Stimulated activated memory B cell treated with anti-CD40 and anti-IgM and Interleukin-4, amounts not matched to agents 10 μg/mL and 1 μg/mL and 100 μg/mL, for 72 hours (primary cell): ENCODE results near the gene LAMB4.
"Not testable (repeated sequence)": the region's sequence is repeated elsewhere in the genome, so short reads cannot be mapped to it uniquely, and the experiment has no call there.

Experiments
- ATAC-seq: fragments of 150-1000 bp; cut with Tn5 transposase; 2 replicates; pipeline ENCODE4 v1.10.0; 2021
- H3K27ac Mint-ChIP-seq: one replicate; pipeline ENCODE4 v1.8.0; 2022; ENCODE audit warnings: mild to moderate bottlenecking, mixed read lengths
- H3K27me3 Mint-ChIP-seq: one replicate; pipeline ENCODE4 v1.8.0; 2022; ENCODE audit warnings: mixed read lengths
- H3K36me3 Mint-ChIP-seq: one replicate; pipeline ENCODE4 v1.8.0; 2022; ENCODE audit warnings: mixed read lengths
- H3K4me1 Mint-ChIP-seq: one replicate; pipeline ENCODE4 v1.8.0; 2022; ENCODE audit warnings: mixed read lengths
- H3K4me3 Mint-ChIP-seq: one replicate; pipeline ENCODE4 v1.8.0; 2022; ENCODE audit warnings: mild to moderate bottlenecking, moderate library complexity, mixed read lengths
- H3K9me3 Mint-ChIP-seq: one replicate; pipeline ENCODE4 v1.8.0; 2022; ENCODE audit warnings: mixed read lengths

Gene LAMB4

DNA sequence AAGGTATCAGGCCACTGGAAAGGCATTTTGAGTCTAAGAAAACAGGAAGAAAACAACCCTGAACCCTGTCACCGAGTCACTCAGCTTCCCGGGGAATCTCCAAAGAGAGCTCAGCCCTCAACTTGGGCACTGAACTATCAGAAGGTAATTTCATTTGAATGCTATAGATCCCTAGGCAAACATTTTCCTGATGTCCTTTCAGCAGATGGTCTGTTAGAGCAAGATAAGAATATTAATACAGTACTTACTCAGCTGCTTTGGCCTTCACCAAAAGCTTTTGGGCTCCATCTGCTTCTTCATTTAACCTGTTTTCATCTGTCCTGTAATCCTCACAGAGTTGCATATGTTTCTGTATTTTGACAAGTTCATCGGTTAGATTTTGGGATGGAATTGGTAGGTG, 93.0 kb downstream of the LAMB4 start:
- H3K9me3 Mint-ChIP-seq: no peaks in the 10 kb centered on the region

GRCh38 chr7:108034586-108034985, 95.6 kb downstream of the LAMB4 start:
- ATAC-seq: no peak
- Mint-ChIP-seq H3K36me3 (no peaks in the 10 kb centered on the region), H3K27ac (no peak overlapping the region), H3K9me3 (no peaks in the 10 kb centered on the region), H3K4me3 (no peak overlapping the region), H3K4me1 (peaks cover 8% of the 10 kb centered on the region), H3K27me3 (peaks cover 17% of the 10 kb centered on the region)

More for the DNA sequence above, 93.0 kb downstream of the LAMB4 start:
- peaks cover 20% of the 10 kb centered on the region for H3K27me3 Mint-ChIP-seq
- no peak for ATAC-seq
- H3K4me1 Mint-ChIP-seq: peaks cover 12% of the 10 kb centered on the region
- no peak overlapping the region for H3K27ac Mint-ChIP-seq
- H3K36me3 Mint-ChIP-seq: no peaks in the 10 kb centered on the region
- no peak overlapping the region for H3K4me3 Mint-ChIP-seq

DNA sequence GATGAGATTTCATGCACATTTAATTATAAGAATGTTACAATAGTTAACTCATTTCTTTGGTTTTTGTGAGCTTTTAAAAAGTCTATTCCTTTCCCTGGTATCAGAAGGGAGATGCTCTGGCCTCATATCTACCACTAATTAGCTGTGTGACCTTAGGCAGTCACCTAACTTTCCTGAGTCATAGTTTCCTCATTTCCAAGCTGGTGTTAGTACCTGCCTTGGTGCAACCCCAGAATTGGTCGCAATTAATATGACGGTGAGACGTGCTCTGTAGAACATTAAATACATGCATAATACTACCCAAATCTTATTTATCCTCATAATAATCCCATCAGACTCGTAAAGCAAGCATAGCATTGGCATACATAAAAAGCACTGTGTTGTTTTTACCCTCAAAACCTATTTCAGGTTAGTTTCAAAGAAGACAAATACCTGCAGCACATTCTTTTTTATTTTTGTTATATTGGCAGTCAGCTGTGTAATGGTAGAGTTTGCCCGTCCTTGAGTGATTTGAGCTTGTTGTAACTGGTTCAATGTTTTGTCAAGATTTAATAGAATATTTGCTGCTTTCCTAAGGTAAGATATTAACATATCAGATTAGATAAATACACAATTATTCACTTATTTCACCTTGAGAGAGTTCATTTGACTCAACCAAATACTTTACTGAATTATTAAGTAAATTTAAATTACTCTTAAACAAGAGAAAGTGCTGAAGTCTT, 96.2 kb downstream of the LAMB4 start:
- H3K27me3 Mint-ChIP-seq: peaks cover 22% of the 10 kb centered on the region
- H3K36me3 Mint-ChIP-seq: no peaks in the 10 kb centered on the region
- H3K4me1 Mint-ChIP-seq: peaks cover 13% of the 10 kb centered on the region
- no peaks in the 10 kb centered on the region for H3K9me3 Mint-ChIP-seq
- ATAC-seq: no peak
- H3K4me3 Mint-ChIP-seq: no peak overlapping the region
- H3K27ac Mint-ChIP-seq: no peak overlapping the region

DNA sequence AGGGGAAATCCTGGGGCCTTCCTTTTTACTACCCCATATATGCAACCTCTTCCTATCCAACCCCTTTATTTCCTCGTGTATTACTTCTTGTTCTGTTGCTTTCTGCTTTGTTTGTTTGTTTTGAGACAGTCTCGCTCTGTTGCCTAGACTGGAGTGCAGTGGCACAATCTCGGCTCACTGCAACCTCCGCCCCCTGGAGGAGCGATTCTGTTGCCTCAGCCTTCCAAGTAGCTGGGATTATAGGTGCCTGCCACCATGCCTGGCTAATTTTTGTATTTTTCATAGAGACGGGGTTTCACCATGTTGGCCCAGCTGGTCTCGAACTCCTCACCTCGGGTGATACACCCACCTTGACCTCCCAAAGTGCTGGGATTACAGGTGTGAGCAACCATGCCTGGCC, 96.9 kb downstream of the LAMB4 start:
- H3K4me3 Mint-ChIP-seq, H3K27ac Mint-ChIP-seq, ATAC-seq, H3K9me3 Mint-ChIP-seq, H3K36me3 Mint-ChIP-seq: not testable (repeated sequence)
- peaks cover 13% of the 10 kb centered on the region for H3K4me1 Mint-ChIP-seq
- peaks cover 19% of the 10 kb centered on the region for H3K27me3 Mint-ChIP-seq

DNA sequence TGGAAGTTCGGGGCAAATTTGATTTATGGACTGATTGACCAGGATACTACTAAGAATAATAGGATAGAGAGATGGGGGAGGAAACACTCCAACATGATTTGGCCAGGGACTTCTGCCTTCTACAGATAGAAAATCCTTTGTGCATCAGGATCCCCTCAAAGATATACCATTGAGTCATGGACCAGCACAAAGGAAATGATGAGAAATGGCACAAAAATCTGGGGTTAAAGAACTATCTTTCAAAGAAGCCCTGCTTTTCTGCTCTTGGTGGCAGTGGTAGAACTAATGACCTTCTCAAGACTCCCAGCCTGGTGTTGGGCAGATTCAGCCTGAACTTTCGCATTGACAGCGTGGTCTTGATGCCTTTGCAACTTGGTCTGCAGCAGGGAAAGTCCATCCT, 99.6 kb downstream of the LAMB4 start:
- Mint-ChIP-seq H3K9me3 (no peaks in the 10 kb centered on the region), H3K36me3 (no peaks in the 10 kb centered on the region), H3K4me3 (no peak overlapping the region), H3K27me3 (peaks cover 18% of the 10 kb centered on the region), H3K27ac (no peak overlapping the region), H3K4me1 (peaks cover 13% of the 10 kb centered on the region)
- no peak for ATAC-seq

GRCh38 chr7:108029034-108029433, 101.1 kb downstream of the LAMB4 start:
- no peak overlapping the region for H3K27ac Mint-ChIP-seq
- no peak for ATAC-seq
- no peaks in the 10 kb centered on the region for H3K9me3 Mint-ChIP-seq
- H3K27me3 Mint-ChIP-seq: peaks cover 27% of the 10 kb centered on the region
- peaks cover 13% of the 10 kb centered on the region for H3K4me1 Mint-ChIP-seq
- no peaks in the 10 kb centered on the region for H3K36me3 Mint-ChIP-seq
- no peak overlapping the region for H3K4me3 Mint-ChIP-seq

- ATAC-seq: no peak
- no peak overlapping the region for H3K4me3 Mint-ChIP-seq
- H3K27ac Mint-ChIP-seq: no peak overlapping the region
- H3K27me3 Mint-ChIP-seq: peaks cover 27% of the 10 kb centered on the region
- peaks cover 8% of the 10 kb centered on the region for H3K4me1 Mint-ChIP-seq
- H3K36me3 Mint-ChIP-seq: no peaks in the 10 kb centered on the region
- H3K9me3 Mint-ChIP-seq: no peaks in the 10 kb centered on the region
Observed at GRCh38 chr7:108028111-108028510, 102.0 kb downstream of the LAMB4 start.

DNA sequence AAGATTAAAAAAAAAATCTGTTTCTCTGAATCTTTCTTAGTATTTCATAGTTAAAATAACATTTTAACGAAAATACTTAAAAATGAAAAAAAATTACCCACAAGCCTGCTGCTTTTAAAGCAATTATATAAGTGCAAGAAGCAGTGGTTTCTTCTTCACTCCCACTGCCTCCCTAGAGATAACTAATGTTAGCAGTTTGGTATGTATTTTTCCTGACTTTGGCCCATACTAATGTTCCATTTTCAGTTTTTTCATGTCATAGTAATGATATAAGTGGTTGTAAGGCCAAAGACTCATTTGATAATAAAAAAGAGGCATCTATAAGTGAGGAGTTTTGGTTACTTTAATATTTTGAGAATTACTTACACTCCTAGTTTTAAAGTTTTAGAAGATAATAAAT, 102.9 kb downstream of the LAMB4 start:
- Mint-ChIP-seq H3K4me1 (peaks cover 6% of the 10 kb centered on the region), H3K9me3 (no peaks in the 10 kb centered on the region), H3K36me3 (no peaks in the 10 kb centered on the region), H3K4me3 (no peak overlapping the region), H3K27me3 (peaks cover 27% of the 10 kb centered on the region), H3K27ac (no peak overlapping the region)
- ATAC-seq: no peak

GRCh38 chr7:108026647-108027046, 103.5 kb downstream of the LAMB4 start:
- no peak overlapping the region for H3K4me3 Mint-ChIP-seq

DNA sequence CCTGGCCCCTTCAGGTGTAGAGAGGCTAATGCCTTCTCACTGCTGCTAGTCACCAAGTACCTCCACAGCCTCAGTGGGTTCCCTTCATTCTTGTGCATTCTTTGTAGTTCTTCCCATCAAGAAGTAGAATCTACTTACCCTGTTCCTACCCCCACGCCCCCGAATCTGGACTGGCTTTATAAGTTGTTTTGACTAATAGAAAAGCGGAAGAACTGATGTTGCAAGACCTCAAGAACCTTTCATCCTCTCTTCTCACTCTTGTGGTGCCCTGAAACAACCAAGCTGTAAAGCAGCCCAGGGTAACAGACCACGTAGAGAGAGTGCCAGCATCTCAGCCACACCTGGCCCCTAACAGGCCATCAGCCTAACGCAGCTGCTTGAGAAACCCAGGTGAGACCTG, 104.0 kb downstream of the LAMB4 start:
- Mint-ChIP-seq H3K4me3 (no peak overlapping the region), H3K36me3 (no peaks in the 10 kb centered on the region), H3K27me3 (peaks cover 27% of the 10 kb centered on the region), H3K27ac (no peak overlapping the region), H3K4me1 (peaks cover 6% of the 10 kb centered on the region), H3K9me3 (no peaks in the 10 kb centered on the region)
- peak; percentile 22 for ATAC-seq

More at GRCh38 chr7:108026647-108027046, 103.5 kb downstream of the LAMB4 start:
- Mint-ChIP-seq H3K4me1 (peaks cover 6% of the 10 kb centered on the region), H3K9me3 (no peaks in the 10 kb centered on the region), H3K27me3 (peaks cover 27% of the 10 kb centered on the region), H3K36me3 (no peaks in the 10 kb centered on the region), H3K27ac (no peak overlapping the region)
- no peak for ATAC-seq

- H3K4me3 Mint-ChIP-seq: no peak overlapping the region
- no peaks in the 10 kb centered on the region for H3K36me3 Mint-ChIP-seq
- H3K27ac Mint-ChIP-seq: no peak overlapping the region
- no peaks in the 10 kb centered on the region for H3K9me3 Mint-ChIP-seq
- H3K27me3 Mint-ChIP-seq: peaks cover 32% of the 10 kb centered on the region
- H3K4me1 Mint-ChIP-seq: peaks cover 4% of the 10 kb centered on the region
- ATAC-seq: no peak
Observed at GRCh38 chr7:108024538-108024937, 105.6 kb downstream of the LAMB4 start.

GRCh38 chr7:108020585-108020984, 109.6 kb downstream of the LAMB4 start:
- H3K4me3 Mint-ChIP-seq: no peak overlapping the region

DNA sequence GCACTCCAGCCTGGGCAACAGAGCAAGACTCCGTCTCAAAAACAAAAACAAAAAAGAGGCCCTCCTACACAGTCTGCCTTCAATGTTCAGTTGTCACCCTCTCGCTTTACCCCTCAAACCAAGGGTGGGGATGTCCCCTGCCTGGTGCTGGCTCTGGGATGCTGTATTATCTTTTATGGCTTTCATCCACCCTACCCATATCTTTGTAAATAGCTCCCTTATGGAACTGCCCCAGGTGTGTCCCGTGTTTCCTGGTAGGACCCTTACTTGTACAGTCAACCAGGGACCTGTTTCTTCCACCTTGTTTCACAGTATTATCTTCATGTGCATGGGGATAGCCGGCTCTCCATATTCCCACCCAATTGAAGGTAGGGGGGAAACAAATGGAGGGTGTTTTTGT, 111.5 kb downstream of the LAMB4 start:
- Mint-ChIP-seq H3K27ac (no peak overlapping the region), H3K9me3 (no peaks in the 10 kb centered on the region), H3K4me1 (no peaks in the 10 kb centered on the region), H3K27me3 (peaks cover 41% of the 10 kb centered on the region), H3K36me3 (no peaks in the 10 kb centered on the region), H3K4me3 (no peak overlapping the region)
- no peak for ATAC-seq

More at GRCh38 chr7:108020585-108020984, 109.6 kb downstream of the LAMB4 start:
- Mint-ChIP-seq H3K27me3 (peaks cover 50% of the 10 kb centered on the region), H3K4me1 (no peaks in the 10 kb centered on the region), H3K27ac (no peak overlapping the region), H3K36me3 (no peaks in the 10 kb centered on the region), H3K9me3 (no peaks in the 10 kb centered on the region)
- no peak for ATAC-seq

- Mint-ChIP-seq H3K27ac (no peak overlapping the region), H3K9me3 (no peaks in the 10 kb centered on the region), H3K4me1 (no peaks in the 10 kb centered on the region), H3K4me3 (no peak overlapping the region), H3K27me3 (peaks cover 41% of the 10 kb centered on the region), H3K36me3 (no peaks in the 10 kb centered on the region)
- no peak for ATAC-seq
Observed at GRCh38 chr7:108017776-108018151, 112.4 kb downstream of the LAMB4 start.

GRCh38 chr7:108016841-108017775, 113.1 kb downstream of the LAMB4 start:
- no peak for ATAC-seq
- Mint-ChIP-seq H3K27me3 (peaks cover 41% of the 10 kb centered on the region), H3K4me3 (no peak overlapping the region), H3K27ac (no peak overlapping the region), H3K36me3 (no peaks in the 10 kb centered on the region), H3K9me3 (no peaks in the 10 kb centered on the region), H3K4me1 (no peaks in the 10 kb centered on the region)

DNA sequence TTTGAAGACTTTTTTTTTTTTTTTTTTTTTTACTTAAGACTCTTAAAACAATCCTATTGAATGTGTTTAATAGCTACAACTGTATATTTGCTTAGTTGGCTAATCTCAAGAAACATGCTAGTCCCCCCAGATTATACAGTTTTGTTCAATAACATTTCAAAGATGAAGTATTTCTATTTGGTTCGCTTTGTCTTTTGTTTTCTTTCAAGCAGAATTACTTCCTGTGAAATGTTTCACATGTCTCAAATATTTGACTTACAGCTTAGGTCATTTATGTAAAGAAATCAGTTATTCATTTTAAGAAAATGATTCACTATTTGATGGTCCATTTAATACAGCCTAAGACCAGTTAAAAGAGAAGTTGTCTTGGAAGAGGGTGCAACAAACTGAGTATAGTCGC, 114.4 kb downstream of the LAMB4 start:
- Mint-ChIP-seq H3K4me1 (no peaks in the 10 kb centered on the region), H3K27ac (no peak overlapping the region), H3K4me3 (no peak overlapping the region), H3K9me3 (no peaks in the 10 kb centered on the region), H3K36me3 (no peaks in the 10 kb centered on the region), H3K27me3 (peaks cover 40% of the 10 kb centered on the region)
- no peak for ATAC-seq
